D341Med (cell line): Measurements from ENCODE around the gene KCNK18.
"Not testable (repeated sequence)": the region's sequence is repeated elsewhere in the genome, so short reads cannot be mapped to it uniquely, and the experiment has no call there.

Experiments
- DNase-seq: peaks from one replicate; pipeline ENCODE4 v3.0.0; 2012; ENCODE audit warnings: low spot score

The KCNK18 gene

GRCh38 chr10:117222552-117222951 is 25.3 kb downstream of the KCNK18 start:
- DNase-seq, result no peak

- no peak for DNase-seq
These were observed 25.8 kb downstream of the KCNK18 start for GRCh38 chr10:117222976-117223692.

GRCh38 chr10:117223693-117224430 is 26.6 kb downstream of the KCNK18 start:
- DNase-seq, result no peak

GRCh38 chr10:117224881-117225280 is 27.6 kb downstream of the KCNK18 start:
- no peak for DNase-seq

GRCh38 chr10:117226813-117227451 is 29.6 kb downstream of the KCNK18 start:
- DNase-seq, result peak; percentile 64

GRCh38 chr10:117228210-117228609 is 30.9 kb downstream of the KCNK18 start:
- DNase-seq, result no peak

GRCh38 chr10:117230107-117230506 is 32.8 kb downstream of the KCNK18 start:
- DNase-seq, result not testable (repeated sequence)

GRCh38 chr10:117237401-117237991 is 40.2 kb downstream of the KCNK18 start:
- no peak for DNase-seq

- no peak for DNase-seq
These were observed 41.8 kb downstream of the KCNK18 start for GRCh38 chr10:117239051-117239450.

- no peak for DNase-seq
These were observed 42.7 kb downstream of the KCNK18 start for GRCh38 chr10:117239721-117240620.

- DNase-seq, result peak; percentile 45
These were observed 43.6 kb downstream of the KCNK18 start, which contains the start of gene SLC18A2 for GRCh38 chr10:117240621-117241529. Gene SLC18A2, plus strand, starts transcription at chr10:117241114. Its CDS starts 580 bp downstream, at chr10:117241694.

GRCh38 chr10:117241541-117242462 is 44.5 kb downstream of the KCNK18 start:
- peak; percentile 56 for DNase-seq

GRCh38 chr10:117242463-117242832 is 45.2 kb downstream of the KCNK18 start:
- DNase-seq, result no peak

- no peak for DNase-seq
These were observed 49.8 kb downstream of the KCNK18 start for GRCh38 chr10:117246997-117247671.

- DNase-seq, result no peak
These were observed 51.6 kb downstream of the KCNK18 start for GRCh38 chr10:117248750-117249465.

GRCh38 chr10:117249493-117250093 is 52.3 kb downstream of the KCNK18 start:
- no peak for DNase-seq

GRCh38 chr10:117250411-117250810 is 53.1 kb downstream of the KCNK18 start:
- no peak for DNase-seq

GRCh38 chr10:117253908-117254307 is 56.6 kb downstream of the KCNK18 start:
- DNase-seq, result no peak
